Measurements from ENCODE around the gene PLEKHM2.

PLEKHM2 gene

GRCh38 chr1:15749399-15750291 lies 65.5 kb downstream of the PLEKHM2 start:
- Mint-ChIP-seq H3K4me1 (peaks cover 43% of the 10 kb centered on the region), H3K36me3 (ENCODE audit: low read depth) (no peaks in the 10 kb centered on the region), H3K27ac (no peak overlapping the region), H3K27me3 (ENCODE audit: low read depth, poor library complexity) (peaks cover 9% of the 10 kb centered on the region), H3K4me3 (no peak overlapping the region), H3K9me3 (no peaks in the 10 kb centered on the region)
- no peak for TF ChIP-seq CTCF (IDR thresholded peaks at IDR 0.05)
- DNase-seq = no peak

- no peak overlapping the region for H3K4me3 Mint-ChIP-seq
- no peaks in the 10 kb centered on the region for H3K9me3 Mint-ChIP-seq
- no peak for TF ChIP-seq CTCF (IDR thresholded peaks at IDR 0.05)
- H3K27me3 Mint-ChIP-seq (ENCODE audit: low read depth, poor library complexity) = peaks cover 11% of the 10 kb centered on the region
- no peaks in the 10 kb centered on the region for H3K36me3 Mint-ChIP-seq (ENCODE audit: low read depth)
- no peak for DNase-seq
- H3K27ac Mint-ChIP-seq = no peak overlapping the region
- H3K4me1 Mint-ChIP-seq = peaks cover 46% of the 10 kb centered on the region
Observed at GRCh38 chr1:15750924-15751323, 66.8 kb downstream of the PLEKHM2 start.

- TF ChIP-seq CTCF (IDR thresholded peaks at IDR 0.05) = no peak
Observed at GRCh38 chr1:15751717-15752116, 67.6 kb downstream of the PLEKHM2 start.

GRCh38 chr1:15753776-15754175 lies 69.7 kb downstream of the PLEKHM2 start:
- Mint-ChIP-seq H3K27me3 (ENCODE audit: low read depth, poor library complexity) (peaks cover 17% of the 10 kb centered on the region), H3K27ac (no peak overlapping the region), H3K36me3 (ENCODE audit: low read depth) (no peaks in the 10 kb centered on the region), H3K9me3 (no peaks in the 10 kb centered on the region), H3K4me1 (peaks cover 46% of the 10 kb centered on the region), H3K4me3 (no peak overlapping the region)
- TF ChIP-seq CTCF (IDR thresholded peaks at IDR 0.05) = no peak
- DNase-seq = no peak

More at GRCh38 chr1:15751717-15752116, 67.6 kb downstream of the PLEKHM2 start:
- H3K27ac Mint-ChIP-seq = no peak overlapping the region
- no peaks in the 10 kb centered on the region for H3K36me3 Mint-ChIP-seq (ENCODE audit: low read depth)
- no peak overlapping the region for H3K4me3 Mint-ChIP-seq
- DNase-seq = no peak
- H3K9me3 Mint-ChIP-seq = no peaks in the 10 kb centered on the region
- peaks cover 17% of the 10 kb centered on the region for H3K27me3 Mint-ChIP-seq (ENCODE audit: low read depth, poor library complexity)
- H3K4me1 Mint-ChIP-seq = peaks cover 47% of the 10 kb centered on the region

GRCh38 chr1:15755021-15755645 lies 71.0 kb downstream of the PLEKHM2 start:
- Mint-ChIP-seq H3K9me3 (no peaks in the 10 kb centered on the region), H3K27ac (no peak overlapping the region), H3K4me1 (peaks cover 50% of the 10 kb centered on the region), H3K4me3 (no peak overlapping the region), H3K27me3 (ENCODE audit: low read depth, poor library complexity) (peaks cover 17% of the 10 kb centered on the region), H3K36me3 (ENCODE audit: low read depth) (no peaks in the 10 kb centered on the region)
- no peak for TF ChIP-seq CTCF (IDR thresholded peaks at IDR 0.05)
- DNase-seq = no peak
